Endometrial microvascular endothelial cells (primary cell): ENCODE results near the gene MACF1. TPM values are rescaled to one million over a fixed set of nuclear protein-coding genes. Genes with fewer than 3 reads are reported as not detected.

ENCODE experiments used
- in situ Hi-C: cut with HindIII; loops from 2 replicates; pipeline ENCODE4 v1.10.0; 2017; ENCODE audit warnings: low sequenced_read_pairs, low pct_unique_long_range_greater_than_20kb; ENCODE audit errors: inconsistent ontology term
- total RNA-seq: library from RNA; depleted of rRNA; stranded (reverse); fragments of >200 nt; gene quantifications from one replicate; pipeline ENCODE4 v1.2.3, GENCODE V29; 2015; ENCODE audit errors: inconsistent ontology term

Gene MACF1
- total RNA-seq, 1 donor from 2014 or later, result 183 TPM

- in situ Hi-C loops, result no loop called here
Observed at GRCh38 chr1:39376656-39377055, 172.2 kb downstream of the MACF1 start.

- in situ Hi-C loops, result no loop called here
Observed at GRCh38 chr1:39378377-39378776, 173.9 kb downstream of the MACF1 start.

- in situ Hi-C loops, result no loop called here
Observed at GRCh38 chr1:39379187-39379586, 174.7 kb downstream of the MACF1 start.

- in situ Hi-C loops, result no loop called here
Observed at GRCh38 chr1:39380036-39380435, 175.5 kb downstream of the MACF1 start.

GRCh38 chr1:39381839-39382238, 177.3 kb downstream of the MACF1 start:
- in situ Hi-C loops, result no loop called here

GRCh38 chr1:39384305-39384704, 179.8 kb downstream of the MACF1 start:
- in situ Hi-C loops, result no loop called here

GRCh38 chr1:39385067-39385988, 180.8 kb downstream of the MACF1 start:
- in situ Hi-C loops, result no loop called here

- in situ Hi-C loops, result no loop called here
Observed at GRCh38 chr1:39386997-39387396, 182.5 kb downstream of the MACF1 start.

- in situ Hi-C loops, result no loop called here
Observed at GRCh38 chr1:39387452-39387851, 183.0 kb downstream of the MACF1 start.

GRCh38 chr1:39391691-39392679, 187.5 kb downstream of the MACF1 start:
- in situ Hi-C loops, result no loop called here

- in situ Hi-C loops, result no loop called here
Observed at GRCh38 chr1:39392851-39393573, 188.5 kb downstream of the MACF1 start.

- in situ Hi-C loops, result no loop called here
Observed at GRCh38 chr1:39393645-39394044, 189.2 kb downstream of the MACF1 start.

GRCh38 chr1:39394059-39394458, 189.6 kb downstream of the MACF1 start:
- in situ Hi-C loops, result no loop called here

GRCh38 chr1:39394598-39394997, 190.1 kb downstream of the MACF1 start:
- in situ Hi-C loops, result no loop called here

GRCh38 chr1:39395357-39395831, 190.9 kb downstream of the MACF1 start:
- in situ Hi-C loops, result no loop called here

- in situ Hi-C loops, result no loop called here
Observed at GRCh38 chr1:39396671-39397070, 192.2 kb downstream of the MACF1 start.

GRCh38 chr1:39397487-39397886, 193.0 kb downstream of the MACF1 start:
- in situ Hi-C loops, result no loop called here

GRCh38 chr1:39398278-39399021, 194.0 kb downstream of the MACF1 start:
- in situ Hi-C loops, result no loop called here
